DMS153 (cell line): ENCODE measurements around the gene CETP.

Source experiments
- DNase-seq: peaks from one replicate; lab custom pipeline; 2025; lab: John Stamatoyannopoulos, UW

The CETP gene

GRCh38 chr16:56961851-56962281 lies at the start of gene CETP:
Gene CETP, plus strand, starts transcription at chr16:56961950. Its CDS starts 30 bp downstream, at chr16:56961980.
- DNase-seq, result no peak

- no peak for DNase-seq
These were observed 48.7 kb upstream of the CETP start for GRCh38 chr16:56912746-56913708.

- DNase-seq, result no peak
These were observed 46.9 kb upstream of the CETP start for GRCh38 chr16:56914896-56915295.

DNA sequence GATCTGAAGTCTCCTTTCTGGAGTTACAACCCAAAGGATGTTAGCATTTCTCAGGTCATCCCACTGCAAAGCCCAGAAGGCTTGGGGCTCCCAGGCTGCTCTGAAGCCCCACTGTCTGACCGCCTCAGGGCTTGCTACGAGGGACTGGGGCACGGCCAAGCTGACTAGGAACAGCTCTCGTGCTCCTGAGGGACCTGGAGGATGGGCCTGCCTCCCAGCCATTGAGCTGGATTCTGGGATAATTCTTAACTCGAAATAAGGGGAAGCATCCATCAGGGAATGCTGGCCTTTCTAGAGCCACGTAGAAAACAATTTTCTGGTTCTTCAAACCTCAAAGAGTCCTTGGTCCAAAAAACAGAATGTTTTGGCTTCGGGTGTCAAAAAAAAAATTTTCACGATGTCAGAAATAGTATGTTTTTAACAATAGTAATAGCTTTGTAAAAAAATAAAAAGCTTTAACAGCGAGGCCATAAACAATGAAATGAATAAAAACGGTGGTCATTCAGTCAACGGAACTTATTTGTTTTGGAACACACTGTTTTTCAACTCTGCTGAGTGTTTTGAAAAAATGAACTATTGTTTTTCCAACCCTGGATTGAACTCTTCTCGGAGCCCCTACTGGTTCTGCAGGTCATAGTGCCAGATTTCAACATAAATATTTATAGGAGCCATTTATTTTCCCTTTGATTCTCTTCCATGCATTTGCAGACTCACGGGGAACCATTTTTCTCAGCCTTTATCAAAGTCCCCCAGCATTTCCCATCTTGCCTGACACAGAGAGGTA lies 46.2 kb upstream of the CETP start:
- DNase-seq, result no peak

GRCh38 chr16:56916571-56917403 lies 45.0 kb upstream of the CETP start:
- no peak for DNase-seq

GRCh38 chr16:56918467-56919012 lies 43.2 kb upstream of the CETP start:
- no peak for DNase-seq

- no peak for DNase-seq
These were observed 42.5 kb upstream of the CETP start for GRCh38 chr16:56919099-56919800.

DNA sequence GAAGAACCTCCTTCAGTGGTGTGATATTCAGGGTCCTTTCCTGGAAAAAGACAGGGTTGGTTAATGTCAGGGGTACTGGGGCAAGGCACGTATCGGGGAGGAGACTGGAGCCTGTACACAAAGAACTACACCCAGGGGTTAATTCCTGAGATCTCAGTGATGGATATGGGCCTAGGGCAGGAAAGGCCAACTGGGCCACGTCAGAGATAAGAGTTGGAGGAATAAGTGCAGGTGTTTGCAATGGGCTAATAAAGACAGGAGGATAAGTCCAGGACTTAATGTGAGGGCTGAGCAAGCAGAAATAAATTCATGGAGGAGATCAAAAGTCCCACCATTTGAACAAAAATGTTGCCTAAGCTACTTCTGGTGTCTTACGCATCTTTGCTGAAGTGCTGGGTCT lies 40.2 kb upstream of the CETP start:
- DNase-seq, result no peak

DNA sequence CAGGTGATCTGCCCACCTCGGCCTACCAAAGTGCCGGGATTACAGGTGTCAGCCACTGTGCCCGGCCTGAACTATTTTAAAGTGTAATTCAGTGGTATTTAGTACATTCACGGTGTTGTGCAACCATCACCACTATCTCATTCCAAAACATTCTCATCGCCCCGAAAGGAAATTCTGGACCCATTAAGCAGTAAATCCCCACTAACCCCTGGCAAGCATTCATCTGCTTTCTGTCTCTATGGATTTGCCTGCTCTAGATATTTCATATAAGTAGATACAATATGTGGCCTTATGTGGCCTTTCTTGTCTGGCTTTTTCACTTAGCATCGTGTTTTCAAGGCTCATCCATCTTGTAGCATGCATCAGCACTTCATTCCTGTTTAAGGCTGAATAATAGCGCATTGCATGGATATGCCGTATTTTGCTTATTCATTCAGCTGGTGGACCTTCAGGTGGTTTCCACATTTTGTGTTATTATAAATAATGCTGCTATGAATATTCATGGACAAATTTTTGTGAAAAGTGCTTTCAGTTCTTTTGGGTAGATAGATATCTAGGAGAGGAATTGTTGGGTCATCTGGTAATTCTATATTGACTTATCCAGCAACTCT lies 38.2 kb upstream of the CETP start:
- no peak for DNase-seq

- DNase-seq, result no peak
These were observed 34.3 kb upstream of the CETP start for GRCh38 chr16:56927471-56927870.

GRCh38 chr16:56929639-56930038 lies 32.1 kb upstream of the CETP start:
- no peak for DNase-seq

DNA sequence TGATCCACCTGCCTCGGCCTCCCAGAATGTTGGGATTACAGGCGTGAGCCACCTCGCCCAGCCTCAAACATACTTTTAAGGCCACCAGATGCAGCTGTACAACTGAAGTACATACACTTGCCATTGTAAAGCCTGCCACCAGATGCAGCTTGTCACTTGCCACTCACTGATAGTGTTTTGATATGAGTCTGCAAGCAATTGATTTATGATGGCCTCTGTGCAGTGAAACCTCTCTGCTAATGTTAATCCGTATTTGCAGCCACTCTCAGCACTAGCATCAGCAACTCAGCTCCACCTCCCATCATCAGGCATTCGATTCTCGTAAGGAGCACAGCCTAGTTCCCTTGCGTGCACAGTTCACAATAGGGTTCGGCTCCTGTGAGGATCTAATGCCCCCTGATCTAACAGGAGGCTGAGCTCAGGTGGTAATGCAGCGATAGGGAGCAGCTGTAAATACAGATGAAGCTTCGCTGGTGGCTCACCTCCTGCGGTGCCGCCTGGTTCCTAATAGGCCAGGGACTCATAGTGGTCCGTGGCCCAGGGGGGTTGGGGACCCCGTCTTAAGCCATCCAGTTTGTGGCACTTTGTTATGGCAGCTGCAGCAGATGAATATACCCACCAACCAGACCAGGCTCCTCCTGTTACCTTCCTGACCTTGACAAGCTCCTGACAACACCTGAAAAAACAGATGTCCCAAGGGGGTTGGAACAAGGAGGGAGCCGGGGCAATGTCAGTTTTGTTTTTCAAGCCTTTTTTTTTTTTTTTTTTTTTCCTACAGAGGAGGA lies 31.1 kb upstream of the CETP start:
- peak; percentile 74 for DNase-seq

GRCh38 chr16:56931271-56931891 lies 30.4 kb upstream of the CETP start:
- DNase-seq, result no peak

GRCh38 chr16:56931892-56932720 lies 29.6 kb upstream of the CETP start, which contains the start of gene HERPUD1:
Gene HERPUD1, plus strand, starts transcription at chr16:56932142. Its CDS starts 103 bp downstream, at chr16:56932245.
- DNase-seq, result peak; percentile 94

DNA sequence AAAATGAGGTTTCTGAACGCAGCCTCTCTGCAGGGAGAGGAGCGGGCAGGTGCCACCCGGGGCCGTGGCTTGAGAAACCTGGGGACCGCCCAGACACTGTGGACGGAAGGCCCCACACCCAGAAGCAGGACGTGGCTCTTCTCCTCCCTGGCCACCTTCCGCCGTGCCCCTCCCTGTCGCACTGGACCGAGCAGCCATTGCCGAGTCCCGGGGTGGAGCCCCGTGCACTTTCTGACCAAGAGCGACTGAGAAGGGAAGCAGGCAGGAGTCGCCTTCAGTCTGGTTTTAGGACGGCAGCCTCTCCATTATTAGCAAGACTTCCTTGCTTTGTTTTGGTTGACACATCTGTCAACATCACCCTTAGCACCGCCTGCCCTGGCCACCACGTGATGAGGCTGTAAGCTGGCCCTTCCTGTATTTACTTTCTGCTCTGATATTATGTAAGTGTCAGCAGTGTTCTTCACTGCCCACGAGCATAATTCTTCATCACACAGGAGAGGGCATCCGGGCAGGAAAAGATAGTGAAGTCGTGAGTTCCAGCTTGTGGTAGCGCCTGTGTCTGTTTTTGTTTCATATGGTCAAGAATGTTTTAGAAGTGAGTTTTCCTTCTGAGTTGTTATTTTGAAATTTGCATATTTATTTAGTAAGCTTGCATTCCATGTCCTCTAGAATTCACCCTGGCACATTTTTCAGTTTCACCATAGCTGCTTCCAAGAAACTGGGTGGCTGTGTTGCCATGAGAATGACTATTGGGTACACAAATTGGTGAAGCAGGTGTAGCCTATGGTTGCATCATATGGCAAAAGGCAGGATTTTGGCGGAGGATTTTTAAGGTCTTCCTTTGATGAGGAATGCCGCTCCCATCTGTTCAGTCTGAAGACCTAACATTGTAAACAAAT lies 28.8 kb upstream of the CETP start:
- DNase-seq, result peak; percentile 39

DNA sequence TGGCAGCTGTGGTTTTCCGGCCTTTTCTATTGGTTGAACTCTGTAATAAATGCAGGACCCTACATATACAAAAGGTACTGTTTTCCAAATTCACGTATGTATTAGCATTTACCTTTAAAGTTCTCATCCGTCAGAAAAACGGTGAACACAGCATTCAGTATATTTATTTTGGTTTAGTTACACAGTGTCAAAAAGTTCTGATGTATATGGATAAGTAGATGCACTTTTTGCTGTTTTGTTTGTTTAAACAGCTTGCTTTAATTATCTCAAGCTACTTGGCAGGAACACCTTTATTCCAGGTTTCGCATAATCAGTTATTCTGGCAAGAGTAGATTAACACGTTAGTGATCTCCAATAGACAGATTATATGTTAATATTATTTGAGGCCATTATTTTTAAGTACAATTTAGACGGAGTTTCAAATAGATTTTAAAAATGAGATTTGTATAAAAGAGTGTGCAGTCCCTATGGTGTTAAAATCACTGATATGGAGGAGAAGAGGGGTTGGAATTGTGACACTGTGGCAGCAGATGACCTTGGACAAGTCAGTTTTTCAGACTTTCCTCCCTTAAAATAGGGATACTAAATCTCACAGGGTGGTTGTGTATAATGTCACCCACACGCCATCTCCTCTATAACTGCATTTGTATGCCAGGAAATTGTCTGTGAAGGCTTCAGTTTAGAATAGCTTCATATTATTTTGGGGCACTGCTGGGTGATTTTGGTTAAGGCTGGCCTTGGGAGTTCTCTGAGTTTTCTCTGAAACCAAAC lies 27.7 kb upstream of the CETP start:
- DNase-seq, result no peak
